Endothelial cell of umbilical vein (primary cell): ENCODE measurements around the gene FARP2. TPM values are rescaled to one million over a fixed set of nuclear protein-coding genes. Genes with fewer than 3 reads are reported as not detected.
"Not testable (repeated sequence)": the region's sequence is repeated elsewhere in the genome, so short reads cannot be mapped to it uniquely, and the experiment has no call there.

Experiments used
- BruUV-seq: library from RNA; stranded (reverse); fragments of 400-500 nt; replicated peaks from 2 replicates; lab custom pipeline; 2021; lab: Mats Ljungman, UMichigan
- CTCF ChIA-PET: fragments of 300-600, 350-600 bp; sonication (Branson Sonifier 250); formaldehyde crosslinking; loops from one replicate; lab custom pipeline; 2021; ENCODE audit warnings: antibody characterized with exemption, inconsistent platforms; lab: Charles Lee
- POLR2A ChIA-PET: fragments of 300-600, 350-600 bp; sonication (Branson Sonifier 250); formaldehyde crosslinking; loops from one replicate; lab custom pipeline; 2021; ENCODE audit warnings: antibody characterized with exemption, inconsistent platforms; lab: Charles Lee
- DNase-seq: peaks from one replicate; pipeline ENCODE4 v3.0.0-alpha.2; 2011; ENCODE audit warnings: low read depth, low spot score
- FAIRE-seq: peaks from 2 replicates; lab custom pipeline; 2011; peaks lifted over from hg19 to GRCh38; lab: Jason Lieb, UNC
- H2AFZ ChIP-seq: 2 replicates; pipeline ENCODE4 v1.6.0; 2012; ENCODE audit warnings: low read depth, low read length, control low read depth, inconsistent platforms
- H3K27ac ChIP-seq: 2 replicates; pipeline ENCODE4 v1.5.1; 2011; ENCODE audit warnings: low read depth, mild to moderate bottlenecking, control low read depth, low read length, moderate library complexity; ENCODE audit not compliant: insufficient read depth
- H3K27me3 ChIP-seq, 2 experiments: 2 replicates each; pipeline versions ENCODE4 v1.6.0 to v1.6.1; 2011; ENCODE audit warnings: low read length in 2 of 2, mixed read lengths in 1 of 2; ENCODE audit not compliant: control insufficient read depth in 2 of 2, insufficient read depth in 2 of 2
- H3K36me3 ChIP-seq, 2 experiments: 2 replicates in 1 of 2; 3 replicates in 1 of 2; pipeline ENCODE4 v1.5.1; 2011; ENCODE audit warnings: low read length in 2 of 2, mild to moderate bottlenecking in 1 of 2, moderate library complexity in 1 of 2; ENCODE audit not compliant: control insufficient read depth in 2 of 2, insufficient read depth in 2 of 2; ENCODE audit errors: extremely low read depth in 1 of 2
- H3K4me1 ChIP-seq: 3 replicates; pipeline ENCODE4 v1.5.1; 2011; ENCODE audit warnings: mild to moderate bottlenecking, low read length; ENCODE audit not compliant: control insufficient read depth, insufficient read depth; ENCODE audit errors: extremely low read depth
- H3K4me2 ChIP-seq: 2 replicates; pipeline ENCODE4 v1.6.1; 2011; ENCODE audit warnings: low read length, control low read depth, mixed read lengths; ENCODE audit not compliant: insufficient read depth
- H3K4me3 ChIP-seq, 3 experiments: fragments of 200-600 bp in 1 of 3; sonication (generic), shearing (Covaris generic) in 1 of 3; replicated peaks in 1 of 3; 2 replicates each; pipeline ENCODE4 v1.5.1; 2011 to 2016; ENCODE audit warnings: control low read depth in 3 of 3, low read length in 3 of 3, mild to moderate bottlenecking in 2 of 3, inconsistent platforms in 1 of 3, low read depth in 1 of 3, moderate library complexity in 1 of 3; ENCODE audit not compliant: insufficient read depth in 1 of 3
- H3K79me2 ChIP-seq: 2 replicates; pipeline ENCODE4 v1.6.0; 2012; ENCODE audit warnings: low read length, inconsistent platforms; ENCODE audit not compliant: control insufficient read depth, insufficient read depth
- H3K9ac ChIP-seq: replicated peaks from 2 replicates; pipeline ENCODE3; 2011; ENCODE audit warnings: low read length, control low read depth; ENCODE audit not compliant: insufficient read depth; ENCODE audit errors: extremely low read depth
- H3K9me1 ChIP-seq: replicated peaks from 3 replicates; pipeline ENCODE4 v1.6.0; 2011; ENCODE audit warnings: mild to moderate bottlenecking, low read length; ENCODE audit not compliant: control insufficient read depth, insufficient read depth; ENCODE audit errors: extremely low read depth
- H3K9me3 ChIP-seq: replicated peaks from 2 replicates; pipeline ENCODE4 v1.5.1; 2012; ENCODE audit warnings: low read length, inconsistent platforms; ENCODE audit not compliant: control insufficient read depth, insufficient read depth
- H4K20me1 ChIP-seq: replicated peaks from 2 replicates; pipeline ENCODE3; 2011; ENCODE audit warnings: mild to moderate bottlenecking, low read length; ENCODE audit not compliant: control insufficient read depth, insufficient read depth; ENCODE audit errors: extremely low read depth
- CTCF ChIP-seq, 2 donors: IDR thresholded peaks; 1 replicate in 1 of 2; 2 replicates in 1 of 2; pipeline ENCODE4 v1.5.1; 2011; ENCODE audit warnings: low read length in 2 of 2, mild to moderate bottlenecking in 2 of 2, moderate library complexity in 2 of 2, control low read depth in 1 of 2, inconsistent platforms in 1 of 2, low read depth in 1 of 2; ENCODE audit not compliant: insufficient read depth in 1 of 2; ENCODE audit errors: extremely low read depth in 1 of 2
- EZH2 ChIP-seq: IDR thresholded peaks from 2 replicates; pipeline ENCODE4 v1.6.1; 2012; ENCODE audit warnings: borderline replicate concordance, low read depth, mild to moderate bottlenecking, moderate library complexity, low read length, inconsistent platforms; ENCODE audit not compliant: severe bottlenecking
- FOS ChIP-seq: IDR thresholded peaks from 2 replicates; pipeline ENCODE4 v1.6.1; 2011; ENCODE audit warnings: mild to moderate bottlenecking, low read length, moderate library complexity, borderline replicate concordance; ENCODE audit not compliant: insufficient read depth
- JUN ChIP-seq: IDR thresholded peaks from 2 replicates; pipeline ENCODE4 v1.6.1; 2011; ENCODE audit warnings: borderline replicate concordance, low read depth; ENCODE audit not compliant: insufficient read length, insufficient read depth
- MAX ChIP-seq: IDR thresholded peaks from 2 replicates; pipeline ENCODE4 v1.6.1; 2011; ENCODE audit not compliant: insufficient read depth, insufficient read length
- MYC ChIP-seq: IDR thresholded peaks from one replicate; pipeline ENCODE4 v1.6.1; 2011; ENCODE audit warnings: mild to moderate bottlenecking, low read depth, low read length
- POLR2A ChIP-seq: IDR thresholded peaks from 2 replicates; pipeline ENCODE4 v1.6.1; 2012; ENCODE audit warnings: low read depth, mild to moderate bottlenecking, control low read depth, low read length
- dilution Hi-C: fragments of 300-500 bp; cut with MboI; formaldehyde crosslinking; loops from one replicate; pipeline ENCODE4 v1.15.0; 2019; ENCODE audit warnings: low sequenced_read_pairs; ENCODE audit not compliant: extremely low pct_ligation_motif_present
- intact Hi-C: fragments of 100-400 bp; cut with micrococcal nuclease; formaldehyde crosslinking; loops from one replicate; pipeline ENCODE4 v1.10.0; 2022
- polyA plus RNA-seq, 4 experiments: library from polyadenylated mRNA; depleted of rRNA in 3 of 4; stranded (reverse) in 3 of 4; unstranded in 1 of 4; fragments of >200 nt; gene quantifications; 2 replicates each; pipeline versions ENCODE4 v1.2.1 to v1.2.3, GENCODE V29; 2011 to 2012; ENCODE audit warnings: missing spikeins in 1 of 4
- total RNA-seq: library from RNA; stranded (reverse); gene quantifications from 2 replicates; pipeline ENCODE4 v1.2.3, GENCODE V29; 2021

FARP2 gene
- total and polyA plus RNA-seq, 2 donors (not counting 3 experiments of a cell fraction or from before 2014, with no cell fraction given) = 15.3 to 45.3 TPM

- peak; percentile 31 for DNase-seq
- H3K79me2 ChIP-seq = no peaks in the 10 kb centered on the region
- TF ChIP-seq CTCF (IDR thresholded peaks at IDR 0.05; ENCODE audit: extremely low read depth in 1 of 2, insufficient read depth in 1 of 2, low read depth in 1 of 2, low read length in 2 of 2) (peak; percentile 14 to 44), FOS (no peak), JUN (no peak), POLR2A (no peak), EZH2 (no peak), MAX (no peak), MYC (no peak)
Measured at GRCh38 chr2:241391892-241392665, 36.0 kb downstream of the FARP2 start.

GRCh38 chr2:241392753-241393152, 36.7 kb downstream of the FARP2 start:
- POLR2A ChIA-PET, H3K79me2 ChIP-seq, H3K4me1 ChIP-seq, H3K36me3 ChIP-seq, H3K9ac ChIP-seq, intact Hi-C loops, H3K27ac ChIP-seq, FAIRE-seq, H4K20me1 ChIP-seq, H3K4me2 ChIP-seq, H3K9me3 ChIP-seq, DNase-seq, H3K9me1 ChIP-seq, dilution Hi-C loops, H3K27me3 ChIP-seq, H3K4me3 ChIP-seq, H2AFZ ChIP-seq, BruUV-seq: not testable (repeated sequence)
- CTCF ChIA-PET = interaction anchor here (0.7 to 1.7 kb wide), 8 partner anchors 9 to 541 kb away, joined by 3 to 8 read pairs (median 6); partner anchors contain the start of gene FARP2

More at GRCh38 chr2:241391892-241392665, 36.0 kb downstream of the FARP2 start:
- intact Hi-C loops = no loop called here
- BruUV-seq = no TSS peak
- Histone ChIP-seq H3K9ac (no peak overlapping the region), H3K4me2 (no peak overlapping the region), H3K9me3 (no peaks in the 10 kb centered on the region), H3K27ac (no peak overlapping the region), H3K4me1 (no peaks in the 10 kb centered on the region), H3K27me3 (no peaks in the 10 kb centered on the region), H2AFZ (no peak overlapping the region), H3K36me3 (no peaks in the 10 kb centered on the region), H3K4me3 (no peak overlapping the region), H3K9me1 (no peaks in the 10 kb centered on the region), H4K20me1 (no peaks in the 10 kb centered on the region)
- no peak for FAIRE-seq
- dilution Hi-C loops = no loop called here
- ChIA-PET CTCF (interaction anchor here (0.7 to 2.0 kb wide), 11 partner anchors 8 to 541 kb away, joined by 3 to 8 read pairs (median 6); partner anchors contain the start of gene FARP2), POLR2A (no interaction called here)
